Ectodermal cell (in vitro differentiated cells): ENCODE measurements around the gene HIPK2.

ENCODE experiments used
- H3K27ac ChIP-seq: 2 replicates; pipeline ENCODE4 v1.7.0; 2013; ENCODE audit warnings: mild to moderate bottlenecking, low read depth, low read length; ENCODE audit not compliant: insufficient read depth, poor library complexity, severe bottlenecking
- H3K27me3 ChIP-seq: 2 replicates; pipeline ENCODE4 v1.7.0; 2013; ENCODE audit warnings: mild to moderate bottlenecking, low read length; ENCODE audit not compliant: insufficient read depth, control insufficient read depth, poor library complexity, severe bottlenecking
- H3K36me3 ChIP-seq: one replicate; pipeline ENCODE4 v1.7.0; 2013; ENCODE audit warnings: low read length; ENCODE audit not compliant: control insufficient read depth, insufficient read depth
- H3K4me1 ChIP-seq: one replicate; pipeline ENCODE4 v1.7.0; 2013; ENCODE audit warnings: low read length; ENCODE audit not compliant: control insufficient read depth, insufficient read depth
- H3K4me3 ChIP-seq: 2 replicates; pipeline ENCODE4 v1.7.0; 2013; ENCODE audit warnings: low read depth, low read length, control low read depth; ENCODE audit not compliant: insufficient read depth
- H3K9me3 ChIP-seq: 2 replicates; pipeline ENCODE4 v1.7.0; 2013; ENCODE audit warnings: mild to moderate bottlenecking, low read length, moderate library complexity; ENCODE audit not compliant: control insufficient read depth
- WGBS, 2 experiments: methylation state at CpG; one replicate each; pipeline ENCODE4 v1.1.7; 2013; ENCODE audit warnings: missing lambda C conversion rate in 2 of 2; 5-methylcytosine and 5-hydroxymethylcytosine counted together

HIPK2 gene

GRCh38 chr7:139585042-139585441, 192.8 kb downstream of the HIPK2 start:
- Histone ChIP-seq H3K27me3 (no peaks in the 10 kb centered on the region), H3K36me3 (no peaks in the 10 kb centered on the region)
- 75 to 76% methylated on average over 5 of the region's 5 CpGs for WGBS, 2 experiments

GRCh38 chr7:139583826-139584553, 193.8 kb downstream of the HIPK2 start:
- 93 to 94% methylated on average over 15 of the region's 15 CpGs for WGBS, 2 experiments
- Histone ChIP-seq H3K4me3 (no peak overlapping the region), H3K4me1 (peaks cover 6% of the 10 kb centered on the region), H3K27ac (no peak overlapping the region), H3K9me3 (no peaks in the 10 kb centered on the region), H3K36me3 (no peaks in the 10 kb centered on the region), H3K27me3 (no peaks in the 10 kb centered on the region)

More at GRCh38 chr7:139585042-139585441, 192.8 kb downstream of the HIPK2 start:
- peaks cover 9% of the 10 kb centered on the region for H3K4me1 ChIP-seq
- H3K9me3 ChIP-seq: no peaks in the 10 kb centered on the region
- H3K4me3 ChIP-seq: no peak overlapping the region
- H3K27ac ChIP-seq: no peak overlapping the region

- Histone ChIP-seq H3K36me3 (no peaks in the 10 kb centered on the region), H3K4me3 (no peak overlapping the region), H3K27me3 (no peaks in the 10 kb centered on the region), H3K4me1 (no peaks in the 10 kb centered on the region), H3K9me3 (no peaks in the 10 kb centered on the region), H3K27ac (no peak overlapping the region)
- 95% methylated on average over 14 of the region's 14 CpGs for WGBS, 2 experiments
These were observed 195.1 kb downstream of the HIPK2 start for GRCh38 chr7:139582671-139583155.

GRCh38 chr7:139582130-139582650, 195.6 kb downstream of the HIPK2 start:
- Histone ChIP-seq H3K36me3 (no peaks in the 10 kb centered on the region), H3K27me3 (no peaks in the 10 kb centered on the region), H3K9me3 (no peaks in the 10 kb centered on the region), H3K4me3 (no peak overlapping the region), H3K27ac (no peak overlapping the region), H3K4me1 (no peaks in the 10 kb centered on the region)
- 95% methylated on average over 14 of the region's 14 CpGs for WGBS, 2 experiments

GRCh38 chr7:139580435-139580834, 197.4 kb downstream of the HIPK2 start:
- 94 to 96% methylated on average over 3 of the region's 3 CpGs for WGBS, 2 experiments
- Histone ChIP-seq H3K4me3 (no peak overlapping the region), H3K36me3 (no peaks in the 10 kb centered on the region), H3K27ac (no peak overlapping the region), H3K9me3 (no peaks in the 10 kb centered on the region), H3K27me3 (no peaks in the 10 kb centered on the region), H3K4me1 (no peaks in the 10 kb centered on the region)

- Histone ChIP-seq H3K27me3 (no peaks in the 10 kb centered on the region), H3K9me3 (no peaks in the 10 kb centered on the region), H3K27ac (no peak overlapping the region), H3K4me3 (no peak overlapping the region), H3K36me3 (no peaks in the 10 kb centered on the region), H3K4me1 (no peaks in the 10 kb centered on the region)
- WGBS, 2 experiments: 94 to 95% methylated on average over 11 of the region's 11 CpGs
These were observed 201.4 kb downstream of the HIPK2 start for GRCh38 chr7:139576179-139576973.

GRCh38 chr7:139575338-139575680, 202.5 kb downstream of the HIPK2 start:
- Histone ChIP-seq H3K4me1 (peaks cover 5% of the 10 kb centered on the region), H3K9me3 (no peaks in the 10 kb centered on the region), H3K27ac (no peak overlapping the region), H3K27me3 (no peaks in the 10 kb centered on the region), H3K4me3 (no peak overlapping the region), H3K36me3 (no peaks in the 10 kb centered on the region)
- 93 to 96% methylated on average over 6 of the region's 6 CpGs for WGBS, 2 experiments

GRCh38 chr7:139574618-139575337, 203.0 kb downstream of the HIPK2 start:
- Histone ChIP-seq H3K4me3 (no peak overlapping the region), H3K27ac (no peak overlapping the region), H3K4me1 (peaks cover 7% of the 10 kb centered on the region), H3K9me3 (no peaks in the 10 kb centered on the region), H3K36me3 (no peaks in the 10 kb centered on the region), H3K27me3 (no peaks in the 10 kb centered on the region)
- 94 to 96% methylated on average over 16 of the region's 16 CpGs for WGBS, 2 experiments

- peaks cover 7% of the 10 kb centered on the region for H3K4me1 ChIP-seq
- H3K4me3 ChIP-seq: no peak overlapping the region
- H3K9me3 ChIP-seq: no peaks in the 10 kb centered on the region
- WGBS, 2 experiments: 92% methylated on average over 9 of the region's 9 CpGs
- H3K27me3 ChIP-seq: no peaks in the 10 kb centered on the region
- no peak overlapping the region for H3K27ac ChIP-seq
- H3K36me3 ChIP-seq: no peaks in the 10 kb centered on the region
These were observed 203.9 kb downstream of the HIPK2 start for GRCh38 chr7:139573871-139574270.
